GM06990 (cell line): ENCODE measurements around the gene NLGN4X.
"Not testable (repeated sequence)": the region's sequence is repeated elsewhere in the genome, so short reads cannot be mapped to it uniquely, and the experiment has no call there.

Experiments used
- DNase-seq: peaks from one replicate; pipeline ENCODE4 v3.0.0-alpha.2; 2011; ENCODE audit not compliant: insufficient read length; ENCODE audit errors: extremely low read depth
- H3K27me3 ChIP-seq: replicated peaks from 2 replicates; pipeline ENCODE4 v1.6.0; 2011; ENCODE audit warnings: low read length; ENCODE audit not compliant: control insufficient read depth, insufficient read depth
- H3K36me3 ChIP-seq: 2 replicates; pipeline ENCODE4 v1.5.1; 2011; ENCODE audit warnings: low read length; ENCODE audit not compliant: control insufficient read depth, insufficient read depth
- H3K4me3 ChIP-seq: replicated peaks from 2 replicates; pipeline ENCODE4 v1.5.1; 2011; ENCODE audit warnings: low read depth, mild to moderate bottlenecking, control low read depth, low read length
- CTCF ChIP-seq: IDR thresholded peaks from 2 replicates; pipeline ENCODE4 v1.5.1; 2011; ENCODE audit warnings: low read length, control low read depth, mild to moderate bottlenecking, inconsistent platforms; ENCODE audit not compliant: insufficient read depth, poor library complexity, severe bottlenecking

NLGN4X gene

DNA sequence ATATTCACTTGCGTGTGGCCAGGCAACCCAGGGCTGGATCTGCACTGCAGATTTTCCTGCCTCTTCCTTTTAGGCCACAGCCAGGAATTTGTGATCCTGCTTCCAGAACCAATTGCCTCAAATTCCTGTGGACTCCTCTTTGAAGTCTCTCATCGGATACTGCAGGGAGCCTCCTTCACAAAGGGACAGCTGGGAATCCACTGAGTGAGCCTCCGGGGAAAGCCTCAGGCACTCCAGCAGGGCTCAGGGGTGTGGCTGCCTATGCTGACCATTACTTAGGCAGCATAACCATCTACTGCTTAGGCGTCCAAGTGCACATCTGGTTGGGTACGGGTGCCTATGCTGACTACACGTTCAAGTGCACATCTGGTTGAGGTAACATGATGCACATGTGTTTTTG is 321.5 kb downstream of the NLGN4X start:
- Histone ChIP-seq H3K4me3 (no peak overlapping the region), H3K27me3 (no peaks in the 10 kb centered on the region), H3K36me3 (no peaks in the 10 kb centered on the region)
- TF ChIP-seq CTCF: no peak
- DNase-seq: no peak

GRCh38 chrX:5903586-5904190 is 325.0 kb downstream of the NLGN4X start:
- H3K4me3 ChIP-seq, H3K27me3 ChIP-seq, H3K36me3 ChIP-seq, DNase-seq: not testable (repeated sequence)

- DNase-seq: no peak
- no peak for TF ChIP-seq CTCF
- Histone ChIP-seq H3K4me3 (no peak overlapping the region), H3K36me3 (no peaks in the 10 kb centered on the region), H3K27me3 (no peaks in the 10 kb centered on the region)
Observed at GRCh38 chrX:5898463-5898862, 330.2 kb downstream of the NLGN4X start.

- TF ChIP-seq CTCF: no peak
- no peak for DNase-seq
- H3K27me3 ChIP-seq: no peaks in the 10 kb centered on the region
- no peaks in the 10 kb centered on the region for H3K36me3 ChIP-seq
- H3K4me3 ChIP-seq: no peak overlapping the region
Observed at GRCh38 chrX:5891378-5891777, 337.3 kb downstream of the NLGN4X start.

DNA sequence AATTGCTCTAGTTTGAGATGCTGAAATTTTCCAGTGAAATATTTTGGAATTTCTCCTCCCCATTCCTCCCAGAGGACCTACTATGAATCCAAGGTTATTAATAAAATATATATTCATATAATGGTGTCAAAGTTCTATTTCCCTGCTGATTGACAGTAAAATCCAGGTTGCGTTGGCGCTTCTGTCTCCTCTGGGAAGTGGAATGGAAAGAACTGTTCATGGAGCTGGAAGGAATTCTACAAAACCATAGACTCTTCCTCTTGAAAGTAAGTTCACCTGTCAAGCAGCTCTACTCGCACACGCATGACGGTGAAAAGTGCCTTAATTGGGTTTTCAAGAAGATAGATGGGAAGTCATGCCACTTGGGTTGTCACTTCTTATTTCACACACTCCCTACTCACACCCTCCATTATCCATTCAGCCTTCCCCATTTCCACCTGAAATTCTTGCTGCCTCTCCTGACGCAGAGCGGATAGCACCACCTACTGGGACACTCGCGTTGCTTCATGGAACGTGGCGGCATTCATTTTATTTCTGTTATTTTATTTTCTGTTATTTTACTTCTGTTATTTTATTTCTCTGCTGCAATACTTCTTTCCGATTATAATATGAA is 351.6 kb downstream of the NLGN4X start:
- peak; percentile 20 for TF ChIP-seq CTCF
- no peaks in the 10 kb centered on the region for H3K36me3 ChIP-seq
- H3K4me3 ChIP-seq: no peak overlapping the region
- H3K27me3 ChIP-seq: no peaks in the 10 kb centered on the region
- no peak for DNase-seq

- H3K4me3 ChIP-seq: no peak overlapping the region
- H3K27me3 ChIP-seq: no peaks in the 10 kb centered on the region
- no peak for TF ChIP-seq CTCF
- no peak for DNase-seq
- no peaks in the 10 kb centered on the region for H3K36me3 ChIP-seq
Observed at GRCh38 chrX:5870238-5870637, 358.4 kb downstream of the NLGN4X start.
